ENCODE results near the gene POLL.
A peak's percentile ranks its signal among the peaks of the same experiment; 100 is the strongest.

The POLL gene

GRCh38 chr10:101613646-101614045, 25.6 kb upstream of the POLL start:
- H3K27ac ChIP-seq = no peak overlapping the region
- in situ Hi-C loops (cut with HindIII; ENCODE audit: low pct_ligation_motif_present, low sequenced_read_pairs) = no loop called here
- no peaks in the 10 kb centered on the region for H3K27me3 ChIP-seq (replicated peaks)
- H3K4me3 ChIP-seq (ENCODE audit: low read depth, low read length) = no peak overlapping the region
- H3K36me3 ChIP-seq (replicated peaks) = peaks cover 13% of the 10 kb centered on the region
- DNase-seq = no peak
- TF ChIP-seq CTCF (IDR thresholded peaks at IDR 0.05; ENCODE audit: low read depth, low read length, missing control alignments) = no peak

GRCh38 chr10:101612872-101613271, 24.8 kb upstream of the POLL start:
- no peak for TF ChIP-seq CTCF (IDR thresholded peaks at IDR 0.05; ENCODE audit: low read depth, low read length, missing control alignments)
- H3K27me3 ChIP-seq (replicated peaks) = no peaks in the 10 kb centered on the region
- DNase-seq = no peak
- H3K4me3 ChIP-seq (ENCODE audit: low read depth, low read length) = no peak overlapping the region
- in situ Hi-C loops (cut with HindIII; ENCODE audit: low pct_ligation_motif_present, low sequenced_read_pairs) = no loop called here
- peaks cover 13% of the 10 kb centered on the region for H3K36me3 ChIP-seq (replicated peaks)
- H3K27ac ChIP-seq = no peak overlapping the region

- Histone ChIP-seq H3K27ac (no peak overlapping the region), H3K27me3 (replicated peaks) (no peaks in the 10 kb centered on the region), H3K36me3 (replicated peaks) (peaks cover 13% of the 10 kb centered on the region), H3K4me3 (ENCODE audit: low read depth, low read length) (no peak overlapping the region)
- no peak for DNase-seq
- no peak for TF ChIP-seq CTCF (IDR thresholded peaks at IDR 0.05; ENCODE audit: low read depth, low read length, missing control alignments)
- in situ Hi-C loops (cut with HindIII; ENCODE audit: low pct_ligation_motif_present, low sequenced_read_pairs) = no loop called here
Observed at GRCh38 chr10:101612086-101612485, 24.0 kb upstream of the POLL start.

GRCh38 chr10:101611096-101611905, 23.2 kb upstream of the POLL start:
- no peak for TF ChIP-seq CTCF (IDR thresholded peaks at IDR 0.05; ENCODE audit: low read depth, low read length, missing control alignments)
- in situ Hi-C loops (cut with HindIII; ENCODE audit: low pct_ligation_motif_present, low sequenced_read_pairs) = no loop called here
- peaks cover 13% of the 10 kb centered on the region for H3K36me3 ChIP-seq (replicated peaks)
- no peak overlapping the region for H3K4me3 ChIP-seq (ENCODE audit: low read depth, low read length)
- no peak for DNase-seq
- no peak overlapping the region for H3K27ac ChIP-seq
- no peaks in the 10 kb centered on the region for H3K27me3 ChIP-seq (replicated peaks)

- Histone ChIP-seq H3K27ac (no peak overlapping the region), H3K27me3 (replicated peaks) (no peaks in the 10 kb centered on the region), H3K4me3 (ENCODE audit: low read depth, low read length) (no peak overlapping the region), H3K36me3 (replicated peaks) (peaks cover 13% of the 10 kb centered on the region)
- peak; percentile 30 for DNase-seq
- in situ Hi-C loops (cut with HindIII; ENCODE audit: low pct_ligation_motif_present, low sequenced_read_pairs) = no loop called here
- no peak for TF ChIP-seq CTCF (IDR thresholded peaks at IDR 0.05; ENCODE audit: low read depth, low read length, missing control alignments)
Observed at GRCh38 chr10:101609481-101609880, 21.4 kb upstream of the POLL start.

- Histone ChIP-seq H3K27me3 (replicated peaks) (no peaks in the 10 kb centered on the region), H3K4me3 (ENCODE audit: low read depth, low read length) (no peak overlapping the region), H3K36me3 (replicated peaks) (peaks cover 13% of the 10 kb centered on the region), H3K27ac (no peak overlapping the region)
- no peak for DNase-seq
- no peak for TF ChIP-seq CTCF (IDR thresholded peaks at IDR 0.05; ENCODE audit: low read depth, low read length, missing control alignments)
- in situ Hi-C loops (cut with HindIII; ENCODE audit: low pct_ligation_motif_present, low sequenced_read_pairs) = no loop called here
Observed at GRCh38 chr10:101607124-101607523, 19.1 kb upstream of the POLL start.
